HT1080 (cell line): ENCODE results near the gene ABCC3. TPM values are rescaled to one million over a fixed set of nuclear protein-coding genes. Genes with fewer than 3 reads are reported as not detected.

ENCODE experiments used
- DNase-seq: peaks from one replicate; pipeline ENCODE4 v3.0.0-alpha.2; 2015; ENCODE audit warnings: low read depth
- total RNA-seq: library from RNA; depleted of rRNA; stranded (reverse); fragments of >200 nt; shearing (Covaris generic); gene quantifications from 2 replicates; pipeline ENCODE4 v1.2.3, GENCODE V29; 2014

ABCC3 gene
- total RNA-seq, 1 experiment from 2014 or later = 6.4 TPM

DNA sequence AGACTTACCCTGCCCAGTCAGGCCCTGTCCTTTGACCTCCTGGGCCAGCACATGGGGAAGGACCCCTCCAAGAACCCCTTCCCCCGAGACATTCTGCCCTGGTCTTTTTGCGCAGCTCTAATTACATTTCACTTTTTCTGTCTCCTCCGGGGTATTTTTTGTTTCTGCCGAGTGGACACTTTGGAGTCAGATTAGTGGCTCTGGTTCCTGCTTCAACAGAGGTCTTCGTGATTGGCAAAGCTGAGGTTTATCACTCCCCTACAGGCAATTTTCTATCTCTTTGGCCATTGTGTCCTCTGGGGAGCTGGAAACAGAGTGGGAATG lies 49.6 kb downstream of the ABCC3 start:
- DNase-seq = no peak

DNA sequence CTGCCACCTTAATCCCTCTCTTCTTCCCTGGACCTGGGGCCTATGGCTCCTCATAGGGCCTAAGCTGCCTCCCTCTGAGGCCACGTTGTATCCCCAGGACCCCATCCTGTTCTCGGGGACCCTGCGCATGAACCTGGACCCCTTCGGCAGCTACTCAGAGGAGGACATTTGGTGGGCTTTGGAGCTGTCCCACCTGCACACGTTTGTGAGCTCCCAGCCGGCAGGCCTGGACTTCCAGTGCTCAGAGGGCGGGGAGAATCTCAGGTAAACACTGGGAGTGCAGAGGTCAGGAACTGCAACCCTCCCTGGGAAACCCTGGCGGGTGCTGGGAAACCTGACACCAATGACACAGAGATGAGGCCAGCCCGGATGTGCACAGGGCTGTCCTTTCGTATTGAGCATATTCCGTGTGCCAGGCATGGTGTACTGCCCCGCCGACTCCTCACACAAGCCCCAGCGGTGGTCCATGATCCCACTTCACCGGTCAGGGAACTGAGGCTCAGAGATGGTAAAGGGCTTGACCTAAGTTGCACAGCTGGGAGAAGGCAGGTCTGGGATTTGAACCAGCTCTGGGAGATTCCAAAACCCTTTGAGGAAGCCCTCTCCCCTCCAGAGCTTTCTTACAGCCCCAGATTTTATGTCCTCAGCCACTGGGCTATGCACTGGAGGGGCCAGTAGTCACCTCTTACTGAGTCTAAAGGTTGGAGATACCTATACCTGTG lies 50.1 kb downstream of the ABCC3 start:
- DNase-seq = no peak

DNA sequence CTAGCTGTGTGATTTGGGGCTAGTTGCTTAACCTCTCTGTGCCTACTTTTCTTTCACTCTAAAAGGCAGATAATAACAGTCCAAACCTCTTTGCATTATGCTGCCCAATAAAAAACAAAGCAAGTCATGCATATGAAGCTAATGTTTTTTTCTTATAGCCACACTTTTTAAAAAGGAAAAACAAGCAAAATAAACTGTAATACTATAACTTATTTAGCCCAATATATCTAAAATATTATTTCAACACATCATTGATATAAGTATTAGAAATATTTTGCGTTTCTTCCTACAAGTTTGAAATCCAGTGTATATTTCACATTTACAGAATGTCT lies 50.6 kb downstream of the ABCC3 start:
- no peak for DNase-seq

DNA sequence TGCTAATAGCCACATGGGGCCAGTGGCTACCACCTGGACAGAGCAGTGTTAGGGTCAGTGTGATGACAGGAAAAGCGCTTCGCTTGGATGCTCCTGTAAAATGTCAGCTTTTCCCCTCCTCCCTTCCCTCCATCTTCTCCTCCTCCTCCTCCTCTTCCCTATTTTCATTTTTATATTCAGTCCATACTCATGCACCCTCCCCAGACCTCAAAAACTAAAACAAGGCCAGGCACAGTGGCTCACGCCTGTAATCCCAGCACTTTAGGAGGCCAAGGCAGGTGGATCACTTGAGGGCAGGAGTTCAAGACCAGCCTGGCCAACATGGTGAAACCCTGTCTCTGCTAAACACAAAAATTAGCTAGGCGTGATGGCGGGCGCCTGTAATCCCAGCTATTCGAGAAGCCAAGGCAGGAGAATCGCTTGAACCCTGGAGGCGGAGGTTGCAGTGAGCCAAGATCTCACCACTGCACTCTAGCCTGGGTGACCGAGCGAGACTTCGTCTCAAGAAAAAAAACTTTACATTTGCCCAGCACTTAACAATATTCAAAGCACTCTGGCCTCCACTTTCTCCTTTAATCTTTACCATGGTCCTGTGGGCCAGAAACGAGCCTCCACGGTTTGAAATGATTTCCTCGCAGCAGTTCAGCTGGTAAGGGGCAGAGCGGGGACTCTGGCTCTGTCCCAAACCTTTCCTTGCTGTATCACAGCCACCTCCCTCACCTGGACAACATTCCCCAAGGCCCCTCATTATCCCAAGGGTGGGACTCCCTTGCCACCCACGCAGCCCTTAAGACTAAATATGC lies 51.2 kb downstream of the ABCC3 start:
- no peak for DNase-seq

DNA sequence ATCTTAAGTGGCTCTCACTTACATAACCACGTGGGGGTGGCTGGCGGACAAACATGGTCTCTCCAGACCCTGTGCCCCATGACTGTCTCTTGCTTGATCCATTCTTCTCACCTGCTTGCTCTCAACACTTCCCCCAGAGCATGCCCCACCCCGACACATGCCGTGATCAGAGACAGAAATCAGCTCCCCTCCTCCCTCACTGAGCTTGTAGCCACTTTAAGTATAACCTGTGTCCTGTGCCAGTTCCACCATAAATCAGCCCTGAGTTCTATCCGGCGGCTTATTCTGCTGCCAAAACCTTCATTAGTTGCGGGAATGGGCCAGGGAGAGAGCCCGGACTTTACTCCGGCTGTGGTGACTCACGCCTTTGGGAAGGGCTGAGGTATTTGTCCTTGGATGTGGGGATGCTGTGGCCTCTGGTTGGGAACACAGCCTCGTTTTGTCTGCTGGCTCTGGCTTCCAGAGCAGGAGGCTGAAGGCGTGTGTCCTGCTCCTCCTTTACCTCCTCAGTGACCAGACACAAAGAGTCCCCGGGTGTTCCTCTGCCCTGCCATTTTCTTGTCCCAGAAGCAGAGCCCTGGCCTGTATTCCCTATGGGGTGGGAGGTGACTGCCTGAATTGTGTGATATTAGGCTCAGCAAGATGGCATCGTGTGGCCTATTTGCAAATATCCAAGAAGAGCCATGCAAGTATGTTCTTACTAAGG lies 52.0 kb downstream of the ABCC3 start:
- peak; percentile 86 for DNase-seq

DNA sequence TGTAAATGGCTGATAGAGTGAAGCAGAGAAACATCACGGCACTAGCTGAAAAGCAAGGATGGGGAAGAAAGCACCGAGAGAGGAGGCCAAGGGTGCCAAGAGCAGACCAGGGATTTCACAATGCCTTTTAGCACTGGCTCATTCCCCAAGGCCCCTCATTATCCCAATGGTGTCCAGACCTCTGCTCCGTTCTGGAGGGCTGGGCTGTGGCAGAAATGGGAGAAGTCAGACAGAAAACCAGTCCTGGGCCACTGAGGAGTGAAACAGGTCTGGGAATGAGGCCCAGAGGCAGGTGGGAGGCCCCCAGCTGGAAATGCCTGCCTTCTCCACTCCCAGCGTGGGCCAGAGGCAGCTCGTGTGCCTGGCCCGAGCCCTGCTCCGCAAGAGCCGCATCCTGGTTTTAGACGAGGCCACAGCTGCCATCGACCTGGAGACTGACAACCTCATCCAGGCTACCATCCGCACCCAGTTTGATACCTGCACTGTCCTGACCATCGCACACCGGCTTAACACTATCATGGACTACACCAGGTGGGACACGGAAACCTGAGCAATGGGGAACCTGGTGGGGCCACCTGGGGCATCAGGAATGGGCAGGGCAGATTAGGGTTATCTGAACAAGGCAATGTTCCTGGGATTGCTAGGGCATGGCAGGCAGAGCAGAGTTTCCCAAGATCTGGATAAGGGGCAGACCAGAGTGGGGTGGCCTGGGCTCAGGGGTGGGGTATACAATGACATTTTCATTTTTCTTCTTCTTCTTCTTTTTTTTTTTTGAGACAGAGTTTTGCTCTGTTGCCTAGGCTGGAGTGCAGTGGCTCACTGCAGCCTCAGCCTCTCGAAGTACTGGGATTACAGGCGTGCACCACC lies 52.8 kb downstream of the ABCC3 start:
- no peak for DNase-seq

DNA sequence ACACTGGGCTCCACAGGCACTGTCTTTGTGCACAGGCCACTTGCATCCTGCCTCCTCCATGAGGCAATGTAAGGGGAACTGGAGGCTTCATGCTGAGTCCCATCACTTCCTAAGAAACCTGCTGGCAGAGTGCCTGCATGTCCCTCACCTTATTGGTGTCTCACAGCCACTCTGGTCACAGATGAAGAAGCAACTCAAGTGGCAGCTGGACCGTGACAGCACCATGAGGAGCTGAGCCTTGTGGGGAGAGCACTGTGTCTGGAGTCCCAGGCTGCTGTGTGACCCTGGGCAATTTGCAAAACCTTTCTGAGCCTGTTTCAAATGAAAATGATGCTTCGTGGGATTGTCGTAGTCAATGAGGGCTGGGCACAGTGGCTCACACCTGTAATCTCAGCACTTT lies 53.6 kb downstream of the ABCC3 start:
- DNase-seq = no peak

DNA sequence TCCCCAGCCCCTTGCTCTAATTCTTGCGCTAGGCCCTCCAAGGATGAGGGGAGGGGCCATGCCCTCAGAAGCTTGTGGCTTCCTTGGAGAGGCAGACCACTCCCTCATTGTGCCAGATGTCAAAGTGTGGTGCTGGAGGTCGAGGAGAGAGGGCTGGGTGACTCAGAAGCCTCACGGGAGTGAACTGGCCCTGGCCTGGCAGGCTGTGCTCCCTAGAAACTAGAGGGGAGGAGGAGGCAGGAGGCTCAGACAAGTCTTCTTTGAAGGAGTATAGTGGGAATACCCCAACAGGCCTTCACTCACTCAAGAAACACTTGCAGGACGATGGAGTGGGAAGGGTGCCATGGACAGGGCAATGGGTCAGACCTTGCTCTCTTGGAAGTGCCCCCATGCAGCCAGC lies 54.6 kb downstream of the ABCC3 start:
- peak; percentile 77 for DNase-seq

DNA sequence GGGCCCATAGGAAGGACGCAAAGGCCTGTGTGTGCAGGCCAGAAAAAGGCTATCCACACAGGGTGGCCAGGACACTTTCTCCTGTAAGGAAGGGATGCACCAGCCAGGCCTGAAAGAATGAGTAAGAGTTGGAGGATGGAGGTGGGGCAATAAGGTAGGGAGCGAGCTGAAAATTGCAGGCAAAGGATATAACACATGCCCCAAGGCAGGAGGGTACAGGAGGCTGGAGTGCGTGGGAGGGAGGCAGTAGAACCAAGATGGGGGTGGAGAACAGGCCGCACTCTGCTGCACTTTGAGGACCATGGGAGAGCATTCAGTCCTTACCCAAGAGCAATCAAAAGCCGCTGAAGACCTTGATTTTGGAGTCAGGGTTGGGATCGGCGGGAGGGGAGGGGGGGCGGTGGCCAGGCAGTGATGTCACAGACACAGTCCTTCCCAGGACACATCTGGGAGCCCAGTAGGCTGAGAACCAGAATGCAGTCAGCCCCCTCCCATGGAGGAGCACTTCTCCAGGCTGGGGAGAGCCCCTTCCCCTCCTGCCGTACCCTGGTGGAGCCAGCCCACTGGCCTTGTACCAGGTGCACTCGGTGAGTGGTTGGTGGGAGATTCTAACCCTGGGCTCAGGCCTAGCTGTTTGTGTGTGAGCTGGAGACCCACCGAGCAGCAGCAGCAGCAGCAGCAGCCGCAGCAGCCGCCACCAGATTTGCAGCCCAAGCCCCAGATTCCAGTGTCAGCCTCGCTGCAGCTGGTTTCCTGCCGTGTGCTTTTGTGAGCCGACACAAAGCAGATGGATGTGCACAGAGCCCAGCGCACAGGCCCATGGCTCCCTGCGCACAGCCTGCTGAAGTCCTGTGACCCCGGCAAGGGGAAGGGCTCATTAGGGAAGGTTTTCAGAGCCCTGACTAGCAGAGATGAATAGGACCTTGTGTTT lies 55.5 kb downstream of the ABCC3 start:
- DNase-seq = no peak

DNA sequence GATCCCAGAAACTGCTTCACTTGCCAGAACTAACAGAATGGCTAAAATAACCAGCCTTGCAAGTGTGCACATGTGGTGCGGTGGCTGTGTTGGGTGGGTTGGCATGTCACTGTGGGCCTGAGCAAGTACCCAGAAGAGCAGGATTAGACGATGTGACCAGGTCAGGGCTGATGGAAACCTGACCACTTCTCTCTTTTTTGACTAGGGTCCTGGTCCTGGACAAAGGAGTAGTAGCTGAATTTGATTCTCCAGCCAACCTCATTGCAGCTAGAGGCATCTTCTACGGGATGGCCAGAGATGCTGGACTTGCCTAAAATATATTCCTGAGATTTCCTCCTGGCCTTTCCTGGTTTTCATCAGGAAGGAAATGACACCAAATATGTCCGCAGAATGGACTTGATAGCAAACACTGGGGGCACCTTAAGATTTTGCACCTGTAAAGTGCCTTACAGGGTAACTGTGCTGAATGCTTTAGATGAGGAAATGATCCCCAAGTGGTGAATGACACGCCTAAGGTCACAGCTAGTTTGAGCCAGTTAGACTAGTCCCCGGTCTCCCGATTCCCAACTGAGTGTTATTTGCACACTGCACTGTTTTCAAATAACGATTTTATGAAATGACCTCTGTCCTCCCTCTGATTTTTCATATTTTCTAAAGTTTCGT lies 56.3 kb downstream of the ABCC3 start:
- no peak for DNase-seq

DNA sequence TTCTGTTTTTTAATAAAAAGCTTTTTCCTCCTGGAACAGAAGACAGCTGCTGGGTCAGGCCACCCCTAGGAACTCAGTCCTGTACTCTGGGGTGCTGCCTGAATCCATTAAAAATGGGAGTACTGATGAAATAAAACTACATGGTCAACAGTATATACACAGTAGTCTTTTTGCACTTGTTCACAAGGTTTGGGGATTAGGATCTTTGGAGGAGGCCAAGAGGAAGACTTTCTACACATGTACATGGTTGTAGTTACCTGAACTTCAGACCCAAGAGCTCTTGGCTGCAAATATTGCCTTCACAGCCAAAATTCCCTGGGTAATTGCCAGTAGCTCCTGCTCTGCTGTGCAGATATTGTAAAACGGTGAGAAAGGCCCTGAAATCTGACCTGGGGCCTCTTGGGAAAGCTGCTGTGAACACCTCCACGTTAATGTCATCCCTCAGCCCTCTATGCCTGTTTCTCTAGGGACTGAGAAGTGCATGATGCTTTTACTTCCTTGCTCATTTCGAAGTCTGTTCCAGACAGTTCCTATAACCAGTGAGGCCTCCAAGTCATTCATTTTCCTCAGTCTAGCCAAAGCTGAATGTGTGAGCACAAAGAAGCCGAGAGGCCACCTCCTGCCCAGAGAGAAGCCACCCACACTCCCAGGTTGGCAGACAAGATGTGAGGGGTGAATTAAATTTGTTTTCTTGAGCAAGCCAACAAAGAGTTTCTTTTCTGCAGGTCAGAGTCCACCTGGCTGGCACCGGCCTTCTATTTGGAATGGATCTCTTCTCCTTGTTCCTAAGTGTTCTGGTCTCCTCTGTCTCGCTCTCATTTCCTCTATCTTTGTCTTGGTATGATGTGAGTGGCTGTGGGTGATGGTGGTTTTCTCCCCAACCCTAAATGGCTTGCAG lies 57.1 kb downstream of the ABCC3 start:
- no peak for DNase-seq

DNA sequence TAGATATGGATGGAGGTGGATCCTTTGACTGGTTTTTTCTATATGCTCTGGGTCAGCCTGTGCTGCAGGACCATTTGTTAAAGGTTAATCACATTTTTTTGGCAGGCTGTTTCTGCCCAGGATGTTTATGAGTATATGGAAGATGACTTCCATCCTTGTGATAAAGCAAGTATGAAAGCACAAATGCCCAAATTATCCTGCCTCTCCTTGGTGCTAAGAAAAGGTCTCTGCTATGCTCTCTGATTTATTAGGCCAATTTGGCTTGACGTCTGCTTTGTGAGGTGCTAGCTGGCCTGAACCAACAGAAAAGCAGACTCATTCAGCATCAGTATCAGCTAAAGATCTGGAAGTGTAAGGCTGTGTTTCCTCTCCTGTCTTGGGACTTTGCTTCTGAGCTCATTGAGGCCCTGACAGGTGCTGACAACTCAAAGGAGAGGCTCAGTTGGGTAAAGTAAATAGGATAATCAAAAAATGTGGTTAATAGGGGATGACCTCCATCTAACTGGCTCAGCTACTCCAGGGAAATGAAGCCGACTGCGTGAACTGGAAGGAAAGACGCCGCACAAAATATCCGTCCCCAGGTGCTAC lies 57.9 kb downstream of the ABCC3 start:
- no peak for DNase-seq

DNA sequence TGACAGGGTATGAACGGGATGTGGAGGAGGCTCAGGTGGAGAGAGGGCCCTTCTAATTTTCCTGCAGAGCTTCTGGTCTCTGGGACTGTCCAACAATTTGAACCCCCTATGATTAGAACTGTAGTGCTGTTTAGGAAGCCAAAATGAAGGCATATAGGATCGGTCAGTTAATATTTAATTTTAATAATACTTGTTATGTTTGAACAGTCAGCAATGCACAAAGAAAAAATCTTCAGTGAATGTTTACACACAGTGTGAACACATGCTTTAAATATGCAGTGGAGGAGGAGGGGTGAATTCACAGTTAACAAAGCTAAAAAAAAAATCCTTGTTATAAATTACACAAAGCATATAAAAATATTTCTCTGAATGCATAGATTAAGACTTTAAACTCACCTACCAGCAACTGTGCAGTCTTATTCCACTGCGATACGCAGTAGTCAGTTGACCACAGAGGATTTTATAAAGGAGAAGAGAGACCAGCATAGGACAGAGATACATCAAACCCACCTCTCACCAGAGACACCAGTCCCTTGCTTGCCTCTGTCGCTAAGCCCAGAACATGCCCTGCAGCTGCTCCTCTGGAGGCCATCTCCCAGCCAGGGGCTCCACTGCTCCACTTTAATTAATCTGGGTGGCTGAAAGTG lies 58.5 kb downstream of the ABCC3 start:
- DNase-seq = no peak

DNA sequence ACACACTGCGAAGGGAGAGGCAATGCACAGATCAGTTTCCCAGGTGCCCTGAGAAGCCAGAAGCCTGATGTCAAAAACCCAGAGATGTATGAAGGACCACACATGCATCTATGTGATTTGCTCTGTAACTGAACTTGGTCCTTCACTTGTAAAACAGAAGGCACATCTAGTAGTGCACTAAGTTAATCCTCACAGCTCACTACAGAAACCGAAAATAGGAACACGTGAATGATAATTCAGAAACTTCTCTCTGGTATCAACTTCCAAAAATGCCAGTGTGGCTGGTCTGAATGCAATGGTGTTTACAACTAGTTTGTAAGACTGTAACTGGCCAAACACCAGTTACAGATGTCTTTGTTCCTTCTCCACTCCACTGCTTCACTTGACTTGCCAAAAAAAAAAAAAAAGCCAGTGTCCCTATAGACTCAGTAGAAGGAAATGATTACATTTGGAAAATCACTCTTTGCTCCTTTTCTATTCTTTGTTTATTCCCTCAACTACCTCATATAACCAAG lies 61.7 kb downstream of the ABCC3 start:
- no peak for DNase-seq

DNA sequence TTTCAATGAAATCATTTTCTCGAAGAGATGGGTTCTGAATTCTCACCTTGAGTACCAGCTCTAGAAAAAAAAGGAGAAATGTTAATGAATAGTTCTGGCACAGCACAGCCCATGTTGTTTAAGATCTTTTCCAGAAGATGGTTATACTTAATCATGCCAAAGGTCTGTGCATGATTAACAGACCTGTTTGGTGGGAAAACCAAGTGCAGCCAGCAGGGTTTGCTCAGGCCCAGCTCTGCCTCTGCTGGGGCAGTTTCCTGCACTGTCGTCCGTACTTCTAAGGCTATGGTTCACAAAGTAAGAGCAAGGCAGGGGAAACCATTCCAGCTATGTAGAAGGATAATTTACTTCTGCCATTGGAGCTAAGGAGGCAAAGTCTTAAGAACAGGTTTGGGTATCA lies 62.4 kb downstream of the ABCC3 start:
- no peak for DNase-seq

DNA sequence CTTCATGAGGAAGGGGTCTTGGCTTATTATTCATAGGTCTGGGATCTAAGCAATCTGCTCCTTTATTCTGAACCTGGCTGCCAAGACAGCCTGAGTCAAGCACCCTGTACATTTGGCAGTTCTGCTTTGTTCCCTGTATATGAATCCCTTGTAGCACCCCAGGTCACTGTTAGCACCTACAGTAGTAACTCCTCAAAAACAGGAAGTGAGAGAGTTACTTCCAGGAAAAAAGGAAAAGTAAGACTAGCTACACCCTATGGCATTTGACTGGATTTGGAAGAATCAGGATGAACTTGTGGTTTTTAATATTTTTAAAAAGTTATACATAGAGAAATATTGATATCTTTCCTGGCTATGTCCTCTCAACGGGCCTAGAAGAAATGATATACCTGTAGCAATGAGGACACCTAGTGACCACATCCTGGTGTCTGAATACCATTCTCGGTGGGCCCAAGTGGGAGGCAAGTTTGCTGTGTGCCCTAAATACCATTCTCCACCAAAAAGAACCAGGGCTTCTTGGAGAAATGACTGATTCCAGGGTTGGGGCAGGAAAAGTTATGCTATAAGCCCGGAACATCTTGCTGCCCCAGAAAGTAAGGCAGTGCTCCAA lies 63.1 kb downstream of the ABCC3 start:
- DNase-seq = no peak

DNA sequence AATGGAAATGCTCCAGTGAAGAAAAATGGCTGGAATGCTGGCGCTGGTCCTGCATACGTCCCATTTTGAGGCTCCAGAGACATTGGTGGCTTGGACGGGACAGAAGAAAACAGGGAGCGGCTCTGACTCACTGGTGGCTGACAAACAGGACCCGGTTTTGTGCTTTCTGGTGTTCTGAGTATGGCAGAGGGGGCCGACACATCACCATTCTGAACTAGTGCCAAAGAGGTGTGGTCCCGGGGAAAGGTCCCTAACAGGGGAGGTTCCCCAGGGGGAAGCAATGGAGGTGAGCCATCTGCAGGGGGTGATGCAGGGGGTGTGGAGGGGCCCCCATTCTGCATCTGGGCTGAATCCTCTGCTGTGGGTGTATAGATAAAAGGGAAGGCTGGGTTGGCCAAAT lies 64.7 kb downstream of the ABCC3 start:
- DNase-seq = no peak
